SK-N-SH treated with all-trans-retinoic acid at 6 μM for 48 hours (cell line): ENCODE measurements around the gene RPL39L.
"Not testable (repeated sequence)": the region's sequence is repeated elsewhere in the genome, so short reads cannot be mapped to it uniquely, and the experiment has no call there.

ENCODE experiments used
- ATAC-seq: fragments of 200-7000 bp; cut with Tn5 transposase; 3 replicates; pipeline ENCODE4 v1.9.1; 2020; ENCODE audit warnings: mild to moderate bottlenecking, moderate library complexity
- ARNTL ChIP-seq: fragments of 450-650 bp; formaldehyde crosslinking; IDR thresholded peaks from 2 replicates; pipeline ENCODE4 v1.5.0; 2020; ENCODE audit warnings: low read depth, mild to moderate bottlenecking, moderate library complexity, borderline replicate concordance
- CSDC2 ChIP-seq: fragments of 250-450 bp; sonication (Bioruptor Pico); IDR thresholded peaks from 2 replicates; pipeline ENCODE4 v1.5.0; 2020; ENCODE audit warnings: mild to moderate bottlenecking, moderate library complexity
- ESRRG ChIP-seq: fragments of 250-450 bp; sonication (Bioruptor Pico); IDR thresholded peaks from 2 replicates; pipeline ENCODE4 v1.6.1; 2021; ENCODE audit warnings: mild to moderate bottlenecking
- GLIS3 ChIP-seq: fragments of 250-450 bp; sonication (Bioruptor Pico); IDR thresholded peaks from 2 replicates; pipeline ENCODE4 v1.5.0; 2020; ENCODE audit warnings: mild to moderate bottlenecking, moderate library complexity
- ISL1 ChIP-seq: fragments of 250-450 bp; sonication (Bioruptor Pico); IDR thresholded peaks from 2 replicates; pipeline ENCODE4 v2.1.2; 2022; ENCODE audit warnings: mild to moderate bottlenecking, moderate library complexity
- OSR1 ChIP-seq: fragments of 250-450 bp; sonication (Bioruptor Pico); IDR thresholded peaks from 2 replicates; pipeline ENCODE4 v1.8.0; 2022; ENCODE audit warnings: moderate library complexity, mild to moderate bottlenecking, inconsistent platforms
- RARB ChIP-seq: fragments of 250-450 bp; sonication (Bioruptor Pico); IDR thresholded peaks from 2 replicates; pipeline ENCODE4 v1.8.0; 2021; ENCODE audit warnings: mild to moderate bottlenecking, moderate library complexity
- SNAI2 ChIP-seq: fragments of 250-450 bp; sonication (Bioruptor Pico); IDR thresholded peaks from 2 replicates; pipeline ENCODE4 v1.5.0; 2020; ENCODE audit warnings: mild to moderate bottlenecking, moderate library complexity
- TCF4 ChIP-seq: fragments of 250-450 bp; sonication (Bioruptor Pico); IDR thresholded peaks from 2 replicates; pipeline ENCODE4 v1.8.0; 2021; ENCODE audit warnings: mild to moderate bottlenecking, moderate library complexity, borderline replicate concordance
- TOX ChIP-seq: fragments of 250-450 bp; sonication (Bioruptor Pico); IDR thresholded peaks from 2 replicates; pipeline ENCODE4 v1.8.0; 2021; ENCODE audit warnings: mild to moderate bottlenecking, moderate library complexity, borderline replicate concordance
- ZC3H10 ChIP-seq: fragments of 250-450 bp; sonication (Bioruptor Pico); IDR thresholded peaks from 2 replicates; pipeline ENCODE4 v1.5.1; 2021; ENCODE audit warnings: mild to moderate bottlenecking, moderate library complexity
- ZFP3 ChIP-seq: fragments of 250-450 bp; sonication (Bioruptor Pico); IDR thresholded peaks from 2 replicates; pipeline ENCODE4 v1.5.0; 2020; ENCODE audit warnings: mild to moderate bottlenecking, moderate library complexity
- ZFP30 ChIP-seq: fragments of 450-650 bp; formaldehyde crosslinking; IDR thresholded peaks from 2 replicates; pipeline ENCODE4 v1.5.0; 2022; ENCODE audit warnings: mild to moderate bottlenecking, moderate library complexity
- ZNF565 ChIP-seq: fragments of 450-650 bp; formaldehyde crosslinking; conservative IDR thresholded peaks from 2 replicates; pipeline ENCODE4 v1.5.0; 2020; ENCODE audit warnings: low read depth, mild to moderate bottlenecking, moderate library complexity
- ZNF8 ChIP-seq: fragments of 450-650 bp; formaldehyde crosslinking; IDR thresholded peaks from 2 replicates; pipeline ENCODE4 v1.5.0; 2020; ENCODE audit warnings: mild to moderate bottlenecking, moderate library complexity
- TF ChIP-seq, protein P1 (sequence below): fragments of 250-450 bp; sonication (Bioruptor Pico); IDR thresholded peaks from 2 replicates; pipeline ENCODE4 v1.8.0; 2021; ENCODE audit warnings: low read depth, mild to moderate bottlenecking, moderate library complexity, borderline replicate concordance
- TF ChIP-seq, protein P2 (sequence below): fragments of 250-450 bp; sonication (Bioruptor Pico); IDR thresholded peaks from 2 replicates; pipeline ENCODE4 v1.8.0; 2020; ENCODE audit warnings: mild to moderate bottlenecking, moderate library complexity, borderline replicate concordance
- TF ChIP-seq, protein P3 (sequence below): fragments of 250-450 bp; sonication (Bioruptor Pico); IDR thresholded peaks from 2 replicates; pipeline ENCODE4 v1.5.0; 2020; ENCODE audit warnings: mild to moderate bottlenecking, moderate library complexity
- TF ChIP-seq, protein P4 (sequence below): fragments of 250-450 bp; sonication (Bioruptor Pico); IDR thresholded peaks from 2 replicates; pipeline ENCODE4 v1.5.1; 2021; ENCODE audit warnings: mild to moderate bottlenecking, moderate library complexity
- TF ChIP-seq, protein P5 (sequence below): fragments of 250-450 bp; sonication (Bioruptor Pico); IDR thresholded peaks from 2 replicates; pipeline ENCODE4 v1.5.1; 2020; ENCODE audit warnings: low read depth, mild to moderate bottlenecking, moderate library complexity

Gene RPL39L

DNA sequence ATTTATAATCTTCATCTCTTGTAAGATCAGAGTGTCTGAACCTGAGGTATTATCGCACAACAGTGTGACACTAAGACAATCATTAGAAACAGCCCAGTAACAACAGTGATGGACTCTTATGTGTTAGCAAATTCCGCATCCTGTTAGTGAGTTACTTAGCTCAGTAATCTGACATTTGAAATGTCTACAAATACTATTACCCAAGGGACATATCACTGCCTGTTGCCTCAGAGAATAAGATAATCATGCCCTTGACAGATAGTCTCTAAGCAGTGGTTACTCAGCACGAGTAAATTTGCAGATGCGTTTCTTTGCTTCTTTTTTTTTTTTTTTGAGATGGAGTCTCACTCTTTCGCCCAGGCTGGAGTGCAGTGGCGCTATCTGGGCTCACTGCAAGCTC lies 44.6 kb upstream of the RPL39L start:
- no peak for ATAC-seq
- no peak for TF ChIP-seq ARNTL (CRISPR knock-in tag)
- no peak for TF ChIP-seq ZFP30 (CRISPR knock-in tag)
- no peak for TF ChIP-seq ISL1 (CRISPR knock-in tag)
- TF ChIP-seq OSR1 (CRISPR knock-in tag) = no peak
- no peak for TF ChIP-seq RARB (CRISPR knock-in tag)
- TF ChIP-seq, protein P1, sequence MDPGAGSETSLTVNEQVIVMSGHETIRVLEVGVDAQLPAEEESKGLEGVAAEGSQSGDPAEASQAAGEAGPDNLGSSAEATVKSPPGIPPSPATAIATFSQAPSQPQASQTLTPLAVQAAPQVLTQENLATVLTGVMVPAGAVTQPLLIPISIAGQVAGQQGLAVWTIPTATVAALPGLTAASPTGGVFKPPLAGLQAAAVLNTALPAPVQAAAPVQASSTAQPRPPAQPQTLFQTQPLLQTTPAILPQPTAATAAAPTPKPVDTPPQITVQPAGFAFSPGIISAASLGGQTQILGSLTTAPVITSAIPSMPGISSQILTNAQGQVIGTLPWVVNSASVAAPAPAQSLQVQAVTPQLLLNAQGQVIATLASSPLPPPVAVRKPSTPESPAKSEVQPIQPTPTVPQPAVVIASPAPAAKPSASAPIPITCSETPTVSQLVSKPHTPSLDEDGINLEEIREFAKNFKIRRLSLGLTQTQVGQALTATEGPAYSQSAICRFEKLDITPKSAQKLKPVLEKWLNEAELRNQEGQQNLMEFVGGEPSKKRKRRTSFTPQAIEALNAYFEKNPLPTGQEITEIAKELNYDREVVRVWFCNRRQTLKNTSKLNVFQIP (CRISPR knock-in tag) = no peak
- TF ChIP-seq CSDC2 = no peak
- TF ChIP-seq SNAI2 (CRISPR knock-in tag) = no peak
- no peak for TF ChIP-seq GLIS3 (CRISPR knock-in tag)
- TF ChIP-seq ZFP3 = no peak
- no peak for TF ChIP-seq ZNF8 (CRISPR knock-in tag)
- TF ChIP-seq, all 23 proteins: peak for 0

DNA sequence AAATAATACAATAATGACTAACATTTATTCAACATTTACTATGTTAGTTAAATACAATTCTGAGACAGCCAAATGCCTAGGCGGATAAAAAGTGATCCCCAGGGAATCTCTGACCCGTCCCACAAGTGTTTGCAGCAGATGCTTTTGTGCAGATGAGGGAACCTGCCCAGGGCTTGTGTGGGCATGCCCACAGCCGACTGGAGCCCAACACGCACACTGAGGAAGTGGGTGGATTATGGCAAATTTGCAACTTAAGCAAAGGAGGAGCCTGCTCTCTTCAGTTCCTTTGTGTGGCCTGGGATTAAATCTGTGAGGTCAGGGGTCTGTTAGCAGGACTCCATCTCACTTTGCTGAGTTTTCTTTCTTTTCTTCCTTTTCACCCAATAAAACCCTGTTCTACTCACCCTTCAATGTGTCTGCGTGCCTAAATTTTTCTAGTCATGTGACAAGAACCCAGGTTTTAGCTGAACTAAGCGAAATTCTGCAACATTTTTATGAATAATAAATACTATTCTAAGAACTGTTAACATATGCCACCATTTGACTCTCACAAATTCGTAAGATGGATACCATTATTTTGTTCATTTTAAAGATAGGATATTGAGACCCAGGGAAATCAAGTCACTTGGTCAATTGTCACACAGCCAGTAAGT lies 44.0 kb upstream of the RPL39L start:
- no peak for TF ChIP-seq ESRRG (CRISPR knock-in tag)
- no peak for TF ChIP-seq TCF4 (CRISPR knock-in tag)
- TF ChIP-seq, protein P2, sequence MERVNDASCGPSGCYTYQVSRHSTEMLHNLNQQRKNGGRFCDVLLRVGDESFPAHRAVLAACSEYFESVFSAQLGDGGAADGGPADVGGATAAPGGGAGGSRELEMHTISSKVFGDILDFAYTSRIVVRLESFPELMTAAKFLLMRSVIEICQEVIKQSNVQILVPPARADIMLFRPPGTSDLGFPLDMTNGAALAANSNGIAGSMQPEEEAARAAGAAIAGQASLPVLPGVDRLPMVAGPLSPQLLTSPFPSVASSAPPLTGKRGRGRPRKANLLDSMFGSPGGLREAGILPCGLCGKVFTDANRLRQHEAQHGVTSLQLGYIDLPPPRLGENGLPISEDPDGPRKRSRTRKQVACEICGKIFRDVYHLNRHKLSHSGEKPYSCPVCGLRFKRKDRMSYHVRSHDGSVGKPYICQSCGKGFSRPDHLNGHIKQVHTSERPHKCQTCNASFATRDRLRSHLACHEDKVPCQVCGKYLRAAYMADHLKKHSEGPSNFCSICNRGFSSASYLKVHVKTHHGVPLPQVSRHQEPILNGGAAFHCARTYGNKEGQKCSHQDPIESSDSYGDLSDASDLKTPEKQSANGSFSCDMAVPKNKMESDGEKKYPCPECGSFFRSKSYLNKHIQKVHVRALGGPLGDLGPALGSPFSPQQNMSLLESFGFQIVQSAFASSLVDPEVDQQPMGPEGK (CRISPR knock-in tag) = no peak
- no peak for TF ChIP-seq ZNF565 (CRISPR knock-in tag)
- TF ChIP-seq ZNF8 (CRISPR knock-in tag) = no peak
- TF ChIP-seq SNAI2 (CRISPR knock-in tag) = no peak
- TF ChIP-seq CSDC2 = no peak
- TF ChIP-seq, protein P3, sequence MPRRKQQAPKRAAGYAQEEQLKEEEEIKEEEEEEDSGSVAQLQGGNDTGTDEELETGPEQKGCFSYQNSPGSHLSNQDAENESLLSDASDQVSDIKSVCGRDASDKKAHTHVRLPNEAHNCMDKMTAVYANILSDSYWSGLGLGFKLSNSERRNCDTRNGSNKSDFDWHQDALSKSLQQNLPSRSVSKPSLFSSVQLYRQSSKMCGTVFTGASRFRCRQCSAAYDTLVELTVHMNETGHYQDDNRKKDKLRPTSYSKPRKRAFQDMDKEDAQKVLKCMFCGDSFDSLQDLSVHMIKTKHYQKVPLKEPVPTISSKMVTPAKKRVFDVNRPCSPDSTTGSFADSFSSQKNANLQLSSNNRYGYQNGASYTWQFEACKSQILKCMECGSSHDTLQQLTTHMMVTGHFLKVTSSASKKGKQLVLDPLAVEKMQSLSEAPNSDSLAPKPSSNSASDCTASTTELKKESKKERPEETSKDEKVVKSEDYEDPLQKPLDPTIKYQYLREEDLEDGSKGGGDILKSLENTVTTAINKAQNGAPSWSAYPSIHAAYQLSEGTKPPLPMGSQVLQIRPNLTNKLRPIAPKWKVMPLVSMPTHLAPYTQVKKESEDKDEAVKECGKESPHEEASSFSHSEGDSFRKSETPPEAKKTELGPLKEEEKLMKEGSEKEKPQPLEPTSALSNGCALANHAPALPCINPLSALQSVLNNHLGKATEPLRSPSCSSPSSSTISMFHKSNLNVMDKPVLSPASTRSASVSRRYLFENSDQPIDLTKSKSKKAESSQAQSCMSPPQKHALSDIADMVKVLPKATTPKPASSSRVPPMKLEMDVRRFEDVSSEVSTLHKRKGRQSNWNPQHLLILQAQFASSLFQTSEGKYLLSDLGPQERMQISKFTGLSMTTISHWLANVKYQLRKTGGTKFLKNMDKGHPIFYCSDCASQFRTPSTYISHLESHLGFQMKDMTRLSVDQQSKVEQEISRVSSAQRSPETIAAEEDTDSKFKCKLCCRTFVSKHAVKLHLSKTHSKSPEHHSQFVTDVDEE (CRISPR knock-in tag) = no peak
- TF ChIP-seq ISL1 (CRISPR knock-in tag) = no peak
- TF ChIP-seq, all 23 proteins: peak for 0
- no peak for ATAC-seq

DNA sequence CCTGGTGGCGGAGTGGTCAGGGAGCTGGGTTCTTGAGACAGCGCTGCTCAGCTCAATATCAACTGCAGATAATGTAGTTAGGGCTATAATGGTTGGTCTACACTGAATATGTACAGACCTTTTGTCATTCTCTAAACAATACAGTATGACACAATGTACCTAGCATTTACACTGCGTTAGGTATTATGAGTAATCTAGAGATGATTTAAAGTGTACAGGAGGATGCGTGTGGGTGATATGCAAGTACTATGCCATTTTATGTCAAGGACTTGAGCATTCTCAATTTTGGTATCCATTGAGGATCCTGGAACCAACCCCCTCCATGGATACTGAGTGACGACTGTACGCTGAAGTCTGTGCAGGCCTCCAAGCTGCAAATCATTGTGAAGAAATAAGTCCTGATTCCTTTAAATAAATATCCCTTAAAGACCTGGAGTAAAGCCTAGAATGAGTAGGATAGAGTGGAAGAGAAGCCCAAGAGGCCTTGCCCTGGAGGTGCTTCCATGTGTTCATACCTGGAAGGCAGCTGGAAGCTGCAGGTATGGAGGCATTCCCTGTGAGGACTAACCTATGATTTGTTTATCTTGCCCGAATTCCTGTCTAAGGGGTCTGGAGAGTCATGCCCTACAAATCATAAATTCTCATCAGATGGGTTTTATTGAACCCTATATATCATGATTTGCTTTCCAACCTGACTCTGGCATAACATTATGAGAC lies 42.3 kb upstream of the RPL39L start:
- no peak for TF ChIP-seq ESRRG (CRISPR knock-in tag)
- TF ChIP-seq TOX (CRISPR knock-in tag) = no peak
- TF ChIP-seq, protein P4, sequence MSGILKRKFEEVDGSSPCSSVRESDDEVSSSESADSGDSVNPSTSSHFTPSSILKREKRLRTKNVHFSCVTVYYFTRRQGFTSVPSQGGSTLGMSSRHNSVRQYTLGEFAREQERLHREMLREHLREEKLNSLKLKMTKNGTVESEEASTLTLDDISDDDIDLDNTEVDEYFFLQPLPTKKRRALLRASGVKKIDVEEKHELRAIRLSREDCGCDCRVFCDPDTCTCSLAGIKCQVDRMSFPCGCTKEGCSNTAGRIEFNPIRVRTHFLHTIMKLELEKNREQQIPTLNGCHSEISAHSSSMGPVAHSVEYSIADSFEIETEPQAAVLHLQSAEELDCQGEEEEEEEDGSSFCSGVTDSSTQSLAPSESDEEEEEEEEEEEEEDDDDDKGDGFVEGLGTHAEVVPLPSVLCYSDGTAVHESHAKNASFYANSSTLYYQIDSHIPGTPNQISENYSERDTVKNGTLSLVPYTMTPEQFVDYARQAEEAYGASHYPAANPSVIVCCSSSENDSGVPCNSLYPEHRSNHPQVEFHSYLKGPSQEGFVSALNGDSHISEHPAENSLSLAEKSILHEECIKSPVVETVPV (CRISPR knock-in tag) = no peak
- TF ChIP-seq CSDC2 = no peak
- ATAC-seq = no peak

DNA sequence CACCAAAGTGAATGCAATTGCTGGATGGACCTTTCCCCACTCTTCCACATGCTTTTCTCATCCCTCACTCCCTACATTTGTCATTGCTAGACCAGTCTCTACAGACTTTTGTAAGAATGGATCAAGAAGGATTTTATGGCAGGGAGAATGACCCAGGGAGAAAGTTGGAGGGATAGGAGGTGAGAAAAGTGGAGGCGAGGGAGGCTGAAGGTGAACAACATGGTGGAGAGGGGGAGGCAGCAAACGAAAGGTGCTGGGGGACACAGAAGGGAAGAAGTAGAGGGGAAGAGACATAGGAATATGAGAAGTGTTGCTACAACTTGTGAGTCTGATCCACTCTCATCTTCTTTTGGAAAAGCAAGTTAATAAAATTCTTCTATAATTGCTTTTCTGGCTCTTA lies 33.6 kb upstream of the RPL39L start:
- no peak for ATAC-seq
- TF ChIP-seq TOX (CRISPR knock-in tag) (no peak), ZC3H10 (CRISPR knock-in tag) (no peak)
- TF ChIP-seq, protein P5, sequence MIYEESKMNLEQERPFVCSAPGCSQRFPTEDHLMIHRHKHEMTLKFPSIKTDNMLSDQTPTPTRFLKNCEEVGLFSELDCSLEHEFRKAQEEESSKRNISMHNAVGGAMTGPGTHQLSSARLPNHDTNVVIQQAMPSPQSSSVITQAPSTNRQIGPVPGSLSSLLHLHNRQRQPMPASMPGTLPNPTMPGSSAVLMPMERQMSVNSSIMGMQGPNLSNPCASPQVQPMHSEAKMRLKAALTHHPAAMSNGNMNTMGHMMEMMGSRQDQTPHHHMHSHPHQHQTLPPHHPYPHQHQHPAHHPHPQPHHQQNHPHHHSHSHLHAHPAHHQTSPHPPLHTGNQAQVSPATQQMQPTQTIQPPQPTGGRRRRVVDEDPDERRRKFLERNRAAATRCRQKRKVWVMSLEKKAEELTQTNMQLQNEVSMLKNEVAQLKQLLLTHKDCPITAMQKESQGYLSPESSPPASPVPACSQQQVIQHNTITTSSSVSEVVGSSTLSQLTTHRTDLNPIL (CRISPR knock-in tag) = no peak

DNA sequence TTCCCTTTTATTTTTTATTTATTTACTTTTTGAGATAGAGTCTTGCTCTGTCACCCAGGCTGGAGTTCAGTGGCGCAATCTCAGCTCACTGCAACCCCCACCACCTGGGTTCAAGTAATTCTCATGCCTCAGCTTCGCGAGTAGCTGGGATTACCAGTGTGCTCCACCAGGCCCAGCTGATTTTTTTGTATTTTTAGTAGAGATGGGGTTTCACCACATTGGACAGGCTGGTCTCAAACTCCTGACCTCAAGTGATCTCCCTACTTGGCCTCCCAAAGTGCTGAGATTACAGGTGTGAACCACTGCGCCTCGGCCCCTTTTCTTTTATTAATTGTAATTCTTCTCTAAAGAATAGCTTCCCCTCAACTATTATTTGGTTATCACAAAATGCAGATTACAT lies 31.6 kb upstream of the RPL39L start:
- ATAC-seq = not testable (repeated sequence)
